ENCODE data around the gene BTRC. TPM values are rescaled to one million over a fixed set of nuclear protein-coding genes. Genes with fewer than 3 reads are reported as not detected.
"Not testable (repeated sequence)": the region's sequence is repeated elsewhere in the genome, so short reads cannot be mapped to it uniquely, and the experiment has no call there.

BTRC gene
- total RNA-seq, 4 donors from 2014 or later: 14.7 to 23.0 (median 16.8) TPM

- TF ChIP-seq, protein P1, sequence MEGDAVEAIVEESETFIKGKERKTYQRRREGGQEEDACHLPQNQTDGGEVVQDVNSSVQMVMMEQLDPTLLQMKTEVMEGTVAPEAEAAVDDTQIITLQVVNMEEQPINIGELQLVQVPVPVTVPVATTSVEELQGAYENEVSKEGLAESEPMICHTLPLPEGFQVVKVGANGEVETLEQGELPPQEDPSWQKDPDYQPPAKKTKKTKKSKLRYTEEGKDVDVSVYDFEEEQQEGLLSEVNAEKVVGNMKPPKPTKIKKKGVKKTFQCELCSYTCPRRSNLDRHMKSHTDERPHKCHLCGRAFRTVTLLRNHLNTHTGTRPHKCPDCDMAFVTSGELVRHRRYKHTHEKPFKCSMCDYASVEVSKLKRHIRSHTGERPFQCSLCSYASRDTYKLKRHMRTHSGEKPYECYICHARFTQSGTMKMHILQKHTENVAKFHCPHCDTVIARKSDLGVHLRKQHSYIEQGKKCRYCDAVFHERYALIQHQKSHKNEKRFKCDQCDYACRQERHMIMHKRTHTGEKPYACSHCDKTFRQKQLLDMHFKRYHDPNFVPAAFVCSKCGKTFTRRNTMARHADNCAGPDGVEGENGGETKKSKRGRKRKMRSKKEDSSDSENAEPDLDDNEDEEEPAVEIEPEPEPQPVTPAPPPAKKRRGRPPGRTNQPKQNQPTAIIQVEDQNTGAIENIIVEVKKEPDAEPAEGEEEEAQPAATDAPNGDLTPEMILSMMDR (IDR thresholded peaks at IDR 0.05): no peak
- TF ChIP-seq POLR2A (IDR thresholded peaks at IDR 0.05): no peak
- intact Hi-C loops (cut with DNase I; ENCODE audit: low total_unique reads): no loop called here
- H3K4me3 ChIP-seq (ENCODE audit: low read depth, poor library complexity, severe bottlenecking): no peak overlapping the region
- DNase-seq (ENCODE audit: low spot score in 2 of 2): no peak
- WGBS, 2 donors: 35 to 37% methylated on average over 15 of the region's 15 CpGs
These were observed 42.5 kb upstream of the BTRC start for GRCh38 chr10:101311185-101312066.

GRCh38 chr10:101319241-101319915 lies 34.6 kb upstream of the BTRC start:
- no peak overlapping the region for H3K4me3 ChIP-seq (ENCODE audit: low read depth, poor library complexity, severe bottlenecking)
- TF ChIP-seq POLR2A (IDR thresholded peaks at IDR 0.05): no peak
- TF ChIP-seq, protein P1 (IDR thresholded peaks at IDR 0.05): no peak
- DNase-seq (ENCODE audit: low spot score in 2 of 2): no peak
- intact Hi-C loops (cut with DNase I; ENCODE audit: low total_unique reads): no loop called here
- WGBS, 2 donors: 68 to 70% methylated on average over 3 of the region's 3 CpGs

DNA sequence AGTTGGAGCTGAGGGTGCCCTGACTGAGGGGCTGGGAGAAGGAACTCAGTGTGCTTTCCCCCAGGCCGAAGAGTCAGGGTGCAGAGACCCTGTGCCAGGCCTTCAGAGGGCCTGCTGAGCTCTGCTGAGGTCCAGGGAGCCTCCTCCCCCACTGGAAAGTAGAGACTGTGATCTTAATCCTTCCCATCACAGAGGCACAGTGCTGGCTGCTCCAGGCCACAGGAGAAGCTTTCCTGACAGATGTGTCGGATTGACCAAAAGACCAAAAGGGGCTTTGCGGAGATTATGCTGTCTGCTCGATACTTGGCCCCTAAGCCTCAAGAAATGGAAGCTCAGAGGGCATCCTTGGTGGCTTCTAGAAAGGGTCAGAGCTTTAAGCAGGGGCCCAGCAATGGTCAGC lies 32.9 kb upstream of the BTRC start:
- no peak for TF ChIP-seq POLR2A (IDR thresholded peaks at IDR 0.05)
- TF ChIP-seq, protein P1 (IDR thresholded peaks at IDR 0.05): no peak
- 92 to 93% methylated on average over 3 to 4 of the region's 4 CpGs for WGBS, 2 donors
- no peak overlapping the region for H3K4me3 ChIP-seq (ENCODE audit: low read depth, poor library complexity, severe bottlenecking)
- no peak for DNase-seq (ENCODE audit: low spot score in 2 of 2)
- intact Hi-C loops (cut with DNase I; ENCODE audit: low total_unique reads): no loop called here

DNA sequence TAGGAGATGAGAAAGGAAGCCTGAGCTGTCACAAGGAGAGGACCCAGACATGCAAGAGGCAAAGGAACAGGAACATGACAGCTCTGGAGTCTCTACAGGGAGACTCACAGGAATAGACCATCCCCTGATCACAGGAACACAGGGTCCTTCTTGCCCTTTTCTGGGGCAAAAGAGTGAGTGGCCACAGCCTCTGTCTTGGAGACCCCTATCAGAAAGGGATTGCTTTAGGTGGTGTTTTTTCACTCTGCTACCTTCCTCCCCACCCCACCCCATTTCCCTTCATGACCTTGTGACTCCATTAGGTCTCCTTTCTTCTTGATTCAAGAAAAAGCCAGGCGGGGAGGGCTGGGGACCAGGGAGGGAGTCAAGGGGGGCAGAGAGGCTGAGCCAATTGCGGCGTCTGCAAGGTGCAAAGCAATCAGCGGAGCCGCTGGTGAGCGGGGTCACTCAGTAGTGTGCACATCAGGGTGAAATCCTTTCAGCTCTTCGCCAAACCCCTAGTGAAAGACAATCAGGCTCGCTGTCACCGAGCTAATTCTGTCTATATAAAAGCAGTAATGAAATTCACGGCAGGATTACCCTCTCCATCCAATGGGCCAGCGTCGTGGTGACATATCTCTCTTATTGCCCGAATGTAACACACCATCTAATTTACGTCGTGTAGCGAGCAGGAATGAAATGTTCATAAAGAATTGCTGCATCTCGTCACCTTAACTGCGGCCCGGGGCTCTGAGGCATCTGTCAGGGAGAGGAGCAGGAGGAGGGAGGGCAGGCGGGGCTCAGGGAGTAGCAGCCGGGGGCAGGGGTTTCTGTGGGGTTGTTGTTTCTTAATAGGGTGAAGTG lies 31.5 kb upstream of the BTRC start:
- TF ChIP-seq, protein P1 (IDR thresholded peaks at IDR 0.05): no peak
- TF ChIP-seq POLR2A (IDR thresholded peaks at IDR 0.05): no peak
- intact Hi-C loops (cut with DNase I; ENCODE audit: low total_unique reads): no loop called here
- no peak overlapping the region for H3K4me3 ChIP-seq (ENCODE audit: low read depth, poor library complexity, severe bottlenecking)
- no peak for DNase-seq (ENCODE audit: low spot score in 2 of 2)
- WGBS, 2 donors: 60 to 67% methylated on average over 21 of the region's 21 CpGs

DNA sequence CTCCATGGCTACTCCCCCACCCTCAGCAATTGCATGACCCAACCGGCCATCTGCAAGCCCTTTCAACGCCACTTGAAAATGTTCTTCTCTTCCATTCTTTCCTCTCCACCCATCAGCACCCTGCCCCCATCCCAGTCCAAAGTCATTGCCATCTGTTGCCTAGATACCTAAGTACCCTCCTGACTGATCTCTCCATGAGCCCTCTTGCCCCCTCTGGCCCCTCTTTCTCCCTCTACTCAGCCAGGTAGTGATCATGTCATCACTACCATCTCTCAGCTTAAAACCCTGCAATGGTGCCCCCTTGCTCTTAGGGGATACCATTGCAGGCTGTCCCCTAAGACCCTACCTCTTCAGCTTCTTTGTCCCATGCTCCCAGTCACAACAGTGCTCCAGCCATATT lies 30.5 kb upstream of the BTRC start:
- no peak overlapping the region for H3K4me3 ChIP-seq (ENCODE audit: low read depth, poor library complexity, severe bottlenecking)
- no peak for DNase-seq (ENCODE audit: low spot score in 2 of 2)
- intact Hi-C loops (cut with DNase I; ENCODE audit: low total_unique reads): no loop called here
- 76 to 82% methylated on average over 2 of the region's 2 CpGs for WGBS, 2 donors
- no peak for TF ChIP-seq POLR2A (IDR thresholded peaks at IDR 0.05)
- TF ChIP-seq, protein P1 (IDR thresholded peaks at IDR 0.05): no peak

DNA sequence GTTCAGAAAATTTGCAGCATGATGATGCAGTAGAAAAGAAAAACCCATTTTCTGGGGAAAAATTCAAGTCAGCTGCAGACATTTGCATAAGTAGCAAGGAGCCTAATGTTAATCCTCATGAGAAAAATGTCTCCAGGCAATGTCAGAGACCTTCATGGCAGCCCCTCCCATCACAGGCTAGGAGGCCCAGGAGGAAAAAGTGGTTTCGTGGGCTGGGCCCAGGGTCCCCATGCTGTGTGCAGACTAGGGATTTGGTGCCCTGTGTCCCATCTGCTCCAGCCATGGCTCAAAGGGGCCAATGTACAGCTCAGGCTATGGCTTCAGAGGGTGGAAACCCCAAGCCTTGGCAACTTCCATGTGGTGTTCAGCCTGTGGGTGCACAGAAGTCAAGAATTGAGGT lies 26.5 kb upstream of the BTRC start:
- H3K4me3 ChIP-seq (ENCODE audit: low read depth, poor library complexity, severe bottlenecking); DNase-seq (ENCODE audit: low spot score in 2 of 2); intact Hi-C loops (cut with DNase I; ENCODE audit: low total_unique reads): not testable (repeated sequence)
- WGBS, 2 donors: 82 to 100% methylated on average over 1 of the region's 1 CpG

Measured in lower leg skin (tissue), 4 donors.